H9 (cell line): ENCODE data around the gene SMIM32. TPM values are rescaled to one million over a fixed set of nuclear protein-coding genes. Genes with fewer than 3 reads are reported as not detected.

ENCODE experiments used
- DNase-seq: peaks from one replicate; pipeline ENCODE4 v3.0.0-alpha.2; 2017
- H2AFZ ChIP-seq: one replicate; pipeline ENCODE4 v1.6.1; 2013; ENCODE audit warnings: mild to moderate bottlenecking, low read length, control low read depth, moderate library complexity
- H2AK5ac ChIP-seq: 2 replicates; pipeline ENCODE4 v1.6.1; 2013; ENCODE audit warnings: low read length, control low read depth, mixed read lengths; ENCODE audit not compliant: insufficient read length
- H2BK120ac ChIP-seq: one replicate; pipeline ENCODE4 v1.6.1; 2013; ENCODE audit warnings: low read depth, mild to moderate bottlenecking, low read length, control low read depth, inconsistent platforms; ENCODE audit not compliant: poor library complexity, severe bottlenecking
- H2BK12ac ChIP-seq: 2 replicates; pipeline ENCODE4 v1.6.1; 2013; ENCODE audit warnings: low read length, control low read depth, mixed read lengths, low read depth; ENCODE audit not compliant: insufficient read length
- H2BK15ac ChIP-seq: 2 replicates; pipeline ENCODE4 v1.6.1; 2013; ENCODE audit warnings: low read depth, low read length, control low read depth
- H2BK20ac ChIP-seq: one replicate; pipeline ENCODE4 v1.6.1; 2013; ENCODE audit warnings: low read depth, mild to moderate bottlenecking, low read length, control low read depth, inconsistent platforms; ENCODE audit not compliant: poor library complexity, severe bottlenecking
- H2BK5ac ChIP-seq: 2 replicates; pipeline ENCODE4 v1.6.1; 2013; ENCODE audit warnings: low read length, control low read depth, mixed read lengths; ENCODE audit not compliant: insufficient read length
- H3K14ac ChIP-seq: 2 replicates; pipeline ENCODE4 v1.6.1; 2013; ENCODE audit warnings: low read length, control low read depth; ENCODE audit not compliant: insufficient read depth
- H3K18ac ChIP-seq: 2 replicates; pipeline ENCODE4 v1.6.1; 2013; ENCODE audit warnings: low read depth, mild to moderate bottlenecking, mixed read lengths, low read length, control low read depth; ENCODE audit not compliant: insufficient read length
- H3K23ac ChIP-seq: 2 replicates; pipeline ENCODE4 v1.6.1; 2013; ENCODE audit warnings: low read length, control low read depth, mixed read lengths, low read depth; ENCODE audit not compliant: insufficient read length
- H3K23me2 ChIP-seq: 2 replicates; pipeline ENCODE4 v1.6.1; 2013; ENCODE audit warnings: low read depth, mild to moderate bottlenecking, mixed read lengths, low read length, control low read depth; ENCODE audit not compliant: insufficient read length, poor library complexity, severe bottlenecking
- H3K27ac ChIP-seq: 2 replicates; pipeline ENCODE4 v1.5.1; 2013; ENCODE audit warnings: low read length, control low read depth, mixed read lengths, low read depth; ENCODE audit not compliant: insufficient read length
- H3K27me3 ChIP-seq: 2 replicates; pipeline ENCODE4 v1.6.1; 2013; ENCODE audit warnings: low read length, control low read depth, inconsistent platforms; ENCODE audit not compliant: insufficient read depth
- H3K4ac ChIP-seq: 2 replicates; pipeline ENCODE4 v1.6.1; 2013; ENCODE audit warnings: low read depth, mild to moderate bottlenecking, control low read depth, inconsistent platforms, low read length, moderate library complexity
- H3K4me1 ChIP-seq: 2 replicates; pipeline ENCODE4 v1.6.1; 2013; ENCODE audit warnings: low read length, control low read depth, inconsistent platforms; ENCODE audit not compliant: insufficient read depth
- H3K4me2 ChIP-seq: 2 replicates; pipeline ENCODE4 v1.6.1; 2013; ENCODE audit warnings: low read length, control low read depth, mixed read lengths; ENCODE audit not compliant: insufficient read length, insufficient read depth
- H3K56ac ChIP-seq: 2 replicates; pipeline ENCODE4 v1.6.1; 2013; ENCODE audit warnings: low read depth, mild to moderate bottlenecking, mixed read lengths, low read length, control low read depth; ENCODE audit not compliant: insufficient read length
- H3K79me1 ChIP-seq: 2 replicates; pipeline ENCODE4 v1.6.1; 2013; ENCODE audit warnings: low read depth, mild to moderate bottlenecking, moderate library complexity, low read length, control low read depth, inconsistent platforms; ENCODE audit not compliant: insufficient read depth, poor library complexity, severe bottlenecking
- H3K79me2 ChIP-seq: 2 replicates; pipeline ENCODE4 v1.6.1; 2013; ENCODE audit warnings: low read length, control low read depth, inconsistent platforms; ENCODE audit not compliant: insufficient read depth
- H3K9ac ChIP-seq: 2 replicates; pipeline ENCODE4 v1.6.1; 2013; ENCODE audit warnings: low read length, control low read depth, mixed read lengths; ENCODE audit not compliant: insufficient read length; ENCODE audit errors: extremely low read depth
- H3K9me3 ChIP-seq: one replicate; pipeline ENCODE4 v1.6.1; 2013; ENCODE audit warnings: low read depth, low read length, inconsistent platforms; ENCODE audit not compliant: control insufficient read depth
- H3T11ph ChIP-seq: one replicate; pipeline ENCODE4 v1.6.1; 2013; ENCODE audit warnings: mild to moderate bottlenecking, low read length, control low read depth, inconsistent platforms
- H4K20me1 ChIP-seq: one replicate; pipeline ENCODE4 v1.6.1; 2013; ENCODE audit not compliant: control insufficient read depth, insufficient read length, insufficient read depth
- H4K5ac ChIP-seq: 2 replicates; pipeline ENCODE4 v1.6.1; 2013; ENCODE audit warnings: low read depth, mild to moderate bottlenecking, mixed read lengths, low read length, control low read depth; ENCODE audit not compliant: insufficient read length
- H4K8ac ChIP-seq: replicated peaks from 2 replicates; pipeline ENCODE4 v1.6.1; 2013; ENCODE audit warnings: low read length, control low read depth, mixed read lengths, low read depth; ENCODE audit not compliant: insufficient read length
- H4K91ac ChIP-seq: 2 replicates; pipeline ENCODE4 v1.6.1; 2013; ENCODE audit warnings: low read depth, mild to moderate bottlenecking, moderate library complexity, mixed read lengths, low read length, control low read depth; ENCODE audit not compliant: insufficient read length
- H3K27ac Mint-ChIP-seq, 3 experiments: 2 replicates in 2 of 3; 3 replicates in 1 of 3; pipeline ENCODE4 v1.8.0; 2020 to 2021; ENCODE audit warnings: mixed read lengths in 3 of 3, mild to moderate bottlenecking in 1 of 3, moderate library complexity in 1 of 3
- H3K27me3 Mint-ChIP-seq: 2 replicates; pipeline ENCODE4 v1.8.0; 2021; ENCODE audit warnings: low read depth, mild to moderate bottlenecking, moderate library complexity, mixed read lengths
- H3K36me3 Mint-ChIP-seq, 3 experiments: 2 replicates in 2 of 3; 3 replicates in 1 of 3; pipeline ENCODE4 v1.8.0; 2020 to 2021; ENCODE audit warnings: low read depth in 3 of 3, mixed read lengths in 3 of 3; ENCODE audit not compliant: insufficient read depth in 1 of 3
- H3K4me1 Mint-ChIP-seq, 2 experiments: 2 replicates each; pipeline ENCODE4 v1.8.0; 2020; ENCODE audit warnings: mixed read lengths in 2 of 2
- H3K4me3 Mint-ChIP-seq, 2 experiments: 2 replicates in 1 of 2; 3 replicates in 1 of 2; pipeline ENCODE4 v1.8.0; 2020 to 2021; ENCODE audit warnings: mild to moderate bottlenecking in 2 of 2, mixed read lengths in 2 of 2, moderate library complexity in 1 of 2
- H3K9me3 Mint-ChIP-seq, 2 experiments: 2 replicates in 1 of 2; 3 replicates in 1 of 2; pipeline ENCODE4 v1.8.0; 2020; ENCODE audit warnings: mild to moderate bottlenecking in 2 of 2, mixed read lengths in 2 of 2, moderate library complexity in 1 of 2
- WGBS: extraction: QIAGEN DNeasy Blood & Tissue Kit; methylation state at CpG from one replicate; pipeline ENCODE4 v1.1.7; 2013; ENCODE audit warnings: missing lambda C conversion rate, low lambda C conversion rate, mixed read lengths; ENCODE audit not compliant: insufficient read length; ENCODE audit errors: extremely low coverage; 5-methylcytosine and 5-hydroxymethylcytosine counted together
- total RNA-seq: library from RNA; stranded (reverse); gene quantifications from 2 replicates; pipeline ENCODE4 v1.2.1, GENCODE V29; 2021
- TF ChIP-seq, protein P1 (sequence below): fragments of 200-600 bp; sonication (generic); conservative IDR thresholded peaks from 3 replicates; pipeline ENCODE4 v1.8.0; 2021; ENCODE audit warnings: antibody characterized with exemption, mild to moderate bottlenecking

SMIM32 gene
- total RNA-seq, 1 experiment from 2014 or later: not detected

GRCh38 chr5:136205941-136206340, 13.0 kb upstream of the SMIM32 start:
- Histone ChIP-seq H3T11ph (no peak overlapping the region), H3K18ac (no peak overlapping the region), H4K8ac (no peak overlapping the region), H3K4me1 (0 out of 2 replicates have a peak, but pooled peaks cover 4% of the 10 kb centered on the region), H3K56ac (no peak overlapping the region), H3K14ac (no peak overlapping the region), H4K5ac (no peak overlapping the region), H2BK15ac (no peak overlapping the region), H3K9ac (no peak overlapping the region), H3K4ac (no peak overlapping the region), H4K20me1 (no peaks in the 10 kb centered on the region), H2BK20ac (no peak overlapping the region), H2BK12ac (no peak overlapping the region), H3K23ac (no peak overlapping the region), H2AK5ac (no peak overlapping the region), H2AFZ (no peak overlapping the region), H3K4me2 (no peak overlapping the region), H3K79me2 (no peaks in the 10 kb centered on the region), H3K23me2 (no peaks in the 10 kb centered on the region), H3K79me1 (no peaks in the 10 kb centered on the region), H3K27ac (no peak overlapping the region), H3K9me3 (no peaks in the 10 kb centered on the region), H3K27me3 (peaks cover 44% of the 10 kb centered on the region), H2BK120ac (no peak overlapping the region), H4K91ac (no peak overlapping the region), H2BK5ac (no peak overlapping the region)
- H3K4me3 Mint-ChIP-seq: no peak overlapping the region
- peaks cover 4 to 9% of the 10 kb centered on the region in 2 experiments; a peak in 4 of 5 replicates for H3K9me3 Mint-ChIP-seq
- H3K36me3 Mint-ChIP-seq: peaks cover 5 to 12% (median 6%) of the 10 kb centered on the region in 3 experiments; a peak in 5 of 7 replicates
- peaks cover 34 to 35% of the 10 kb centered on the region in 2 experiments for H3K4me1 Mint-ChIP-seq
- DNase-seq: no peak
- no peak overlapping the region for H3K27ac Mint-ChIP-seq
- H3K27me3 Mint-ChIP-seq: peaks cover 99% of the 10 kb centered on the region
- no CpG with 5 or more reads among the region's 4 CpGs for WGBS
- TF ChIP-seq, protein P1, sequence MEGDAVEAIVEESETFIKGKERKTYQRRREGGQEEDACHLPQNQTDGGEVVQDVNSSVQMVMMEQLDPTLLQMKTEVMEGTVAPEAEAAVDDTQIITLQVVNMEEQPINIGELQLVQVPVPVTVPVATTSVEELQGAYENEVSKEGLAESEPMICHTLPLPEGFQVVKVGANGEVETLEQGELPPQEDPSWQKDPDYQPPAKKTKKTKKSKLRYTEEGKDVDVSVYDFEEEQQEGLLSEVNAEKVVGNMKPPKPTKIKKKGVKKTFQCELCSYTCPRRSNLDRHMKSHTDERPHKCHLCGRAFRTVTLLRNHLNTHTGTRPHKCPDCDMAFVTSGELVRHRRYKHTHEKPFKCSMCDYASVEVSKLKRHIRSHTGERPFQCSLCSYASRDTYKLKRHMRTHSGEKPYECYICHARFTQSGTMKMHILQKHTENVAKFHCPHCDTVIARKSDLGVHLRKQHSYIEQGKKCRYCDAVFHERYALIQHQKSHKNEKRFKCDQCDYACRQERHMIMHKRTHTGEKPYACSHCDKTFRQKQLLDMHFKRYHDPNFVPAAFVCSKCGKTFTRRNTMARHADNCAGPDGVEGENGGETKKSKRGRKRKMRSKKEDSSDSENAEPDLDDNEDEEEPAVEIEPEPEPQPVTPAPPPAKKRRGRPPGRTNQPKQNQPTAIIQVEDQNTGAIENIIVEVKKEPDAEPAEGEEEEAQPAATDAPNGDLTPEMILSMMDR: no peak
